Measurements from ENCODE around the gene SH3PXD2A.

Gene SH3PXD2A

DNA sequence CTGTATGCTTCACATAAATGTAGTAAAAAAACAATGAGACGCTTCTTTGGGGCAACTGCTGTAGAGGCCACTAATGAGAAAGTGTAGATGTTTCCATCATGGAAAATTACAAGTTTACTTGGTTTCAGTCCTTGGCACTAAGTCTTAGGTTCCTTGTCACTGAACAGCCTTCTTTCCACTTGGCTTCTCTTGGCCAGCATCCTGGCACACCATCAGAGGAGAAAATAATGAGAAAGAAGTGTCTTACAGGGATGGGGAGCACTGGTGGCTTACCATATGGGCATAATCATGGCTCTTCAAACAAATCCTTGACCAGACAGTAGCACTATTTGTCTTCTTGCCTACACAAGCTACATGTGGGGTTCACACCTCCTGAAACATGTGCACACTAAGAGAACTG, 22.5 kb upstream of the SH3PXD2A start:
- no peak for DNase-seq

DNA sequence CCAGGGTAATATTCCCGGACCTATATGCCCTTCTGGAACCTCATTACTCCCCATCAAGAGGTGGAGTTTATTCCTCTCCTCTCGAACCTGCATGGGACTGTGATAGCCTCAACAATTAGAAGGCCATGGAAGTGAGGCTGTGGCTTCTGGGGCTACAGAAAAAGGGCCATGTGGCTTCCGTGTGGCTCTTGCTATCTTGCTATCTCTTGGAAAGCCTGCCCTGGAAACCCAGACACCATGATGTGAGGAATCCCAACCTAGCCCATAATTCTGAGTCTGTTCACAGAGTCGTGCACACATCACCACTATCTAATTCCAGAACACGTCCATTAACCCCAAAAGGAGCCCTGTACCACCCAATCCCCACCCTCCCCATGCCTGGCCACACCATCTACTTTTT, 20.8 kb upstream of the SH3PXD2A start:
- DNase-seq = no peak

DNA sequence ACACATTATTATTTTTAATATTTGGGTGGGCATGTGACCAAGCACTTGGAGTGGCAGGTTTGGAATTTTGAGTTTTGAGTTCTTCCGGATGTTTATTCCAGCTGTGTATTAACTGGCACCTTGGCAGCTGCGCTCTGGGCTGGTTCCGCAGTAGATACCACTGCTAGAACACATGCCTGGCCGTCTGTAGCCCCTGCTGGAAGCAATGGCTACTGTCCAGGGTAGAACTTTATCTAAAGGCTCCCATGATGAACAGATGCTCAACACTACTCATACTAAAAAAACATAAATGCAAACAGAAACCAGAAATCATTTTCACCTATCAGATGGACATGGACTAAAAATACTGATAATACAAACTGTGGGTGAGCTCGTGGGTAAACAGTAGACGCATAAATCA, 19.4 kb upstream of the SH3PXD2A start:
- DNase-seq = no peak

DNA sequence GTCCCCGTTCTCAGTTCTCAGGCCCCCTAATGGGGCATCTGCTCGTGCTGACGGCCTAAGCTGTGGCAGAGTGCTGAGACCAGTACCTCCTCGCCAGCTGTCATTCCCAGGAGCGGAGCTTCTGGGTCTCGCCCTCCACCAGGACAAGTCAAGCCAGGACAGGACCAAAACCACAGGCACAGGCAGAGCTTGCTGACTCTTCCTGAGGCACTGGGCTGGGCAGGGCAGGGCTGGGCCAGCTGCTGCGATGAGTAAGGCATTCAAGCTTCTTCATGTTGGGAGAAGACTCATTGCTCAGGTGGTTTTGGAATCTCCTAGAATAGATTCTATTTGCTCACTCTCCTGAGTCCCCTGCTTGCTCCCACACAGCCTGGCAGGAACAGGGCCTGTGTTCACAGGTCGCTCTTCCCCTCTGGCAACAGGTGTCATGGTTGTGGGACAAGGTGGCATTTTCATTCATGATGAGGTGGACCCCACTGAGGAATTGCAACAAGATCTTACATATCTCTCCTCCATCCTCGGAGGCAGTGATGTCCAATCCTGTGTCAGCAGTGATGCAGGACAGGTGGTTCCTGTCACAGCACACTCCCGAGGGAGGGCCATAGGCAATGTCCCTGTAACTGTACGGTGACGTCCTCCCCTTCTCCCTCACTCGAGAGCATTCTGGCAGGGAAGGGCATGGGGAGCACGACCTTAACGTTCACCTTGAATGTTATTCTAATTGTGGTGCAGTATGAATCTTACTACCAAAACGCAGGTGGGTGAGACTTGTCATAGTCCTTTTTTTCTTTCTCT, 17.0 kb upstream of the SH3PXD2A start:
- DNase-seq = no peak

DNA sequence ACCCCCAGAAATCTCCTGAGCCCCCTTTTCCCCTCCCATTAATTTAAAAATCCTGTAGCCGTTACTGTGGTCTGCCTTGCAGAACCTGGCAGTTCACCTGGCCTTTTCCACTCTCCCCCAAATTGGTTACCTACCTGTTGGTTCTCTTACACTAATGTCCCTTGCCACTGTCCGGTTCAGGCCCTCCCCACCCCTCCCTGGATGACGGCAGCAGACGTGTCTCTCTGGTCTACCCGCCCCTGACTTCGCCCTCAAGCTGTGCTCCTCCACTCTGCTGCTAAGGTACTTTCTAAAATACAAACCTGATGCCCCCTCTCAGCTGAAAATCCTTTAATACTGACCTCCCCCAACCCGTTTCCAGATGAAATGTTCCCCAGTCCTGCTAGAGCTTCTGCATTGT, 15.6 kb upstream of the SH3PXD2A start:
- DNase-seq = no peak

DNA sequence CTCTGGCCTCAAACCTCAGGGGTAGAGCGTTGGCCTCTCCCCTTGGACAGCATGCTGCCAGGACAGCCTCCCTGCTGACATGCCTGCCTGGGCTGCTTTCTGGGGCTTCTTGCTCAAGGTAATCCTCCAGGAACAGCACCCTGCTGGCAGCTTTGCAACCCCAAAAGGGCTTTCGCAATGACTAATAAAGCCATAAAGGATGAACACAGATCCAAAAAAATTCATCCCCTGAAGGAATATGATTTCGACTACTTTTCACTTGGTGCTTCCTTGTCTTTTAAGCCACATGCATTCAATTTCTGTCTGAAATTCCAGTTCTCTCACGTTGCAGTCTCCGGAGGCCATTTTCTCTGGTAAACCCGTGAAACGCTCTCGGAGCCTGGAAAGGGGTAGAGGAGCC, 15.1 kb upstream of the SH3PXD2A start:
- DNase-seq = no peak

DNA sequence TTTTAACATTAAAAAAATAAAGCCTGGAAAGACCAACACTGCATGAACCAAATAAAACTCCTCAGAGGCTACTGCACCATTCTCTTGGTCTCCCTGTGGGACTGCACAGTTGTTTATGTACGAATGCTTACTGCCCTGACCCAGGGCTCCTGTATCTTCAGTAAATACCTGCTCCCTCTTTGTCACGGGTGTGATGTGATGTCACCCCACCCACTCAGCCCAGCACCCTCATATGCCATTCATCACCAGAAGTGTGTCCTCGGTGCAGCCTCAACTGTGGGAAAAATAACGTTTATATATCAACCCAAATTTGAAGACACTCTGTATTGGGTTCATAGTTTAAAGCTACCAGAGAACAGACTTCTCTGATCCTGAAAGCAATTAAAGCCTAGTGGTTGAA, 14.0 kb upstream of the SH3PXD2A start:
- no peak for DNase-seq

DNA sequence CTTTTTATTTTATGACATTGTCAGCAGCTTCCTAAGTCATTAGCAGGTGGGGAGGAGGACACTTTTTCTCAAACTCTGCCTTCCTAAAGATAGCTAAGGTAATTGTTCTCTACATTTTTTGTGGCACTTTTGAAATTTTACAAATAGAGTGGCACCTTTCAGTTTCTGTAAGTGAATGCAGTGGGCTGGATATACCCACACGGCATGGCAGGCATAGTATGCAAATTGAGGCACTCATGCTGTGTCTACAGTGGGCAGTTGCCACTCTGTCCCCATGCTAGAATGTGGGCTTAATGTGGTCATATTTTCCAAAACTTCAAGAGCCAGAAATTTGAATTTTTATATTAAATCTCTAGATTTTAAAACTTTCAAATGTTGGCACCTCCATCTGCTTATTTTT, 12.8 kb upstream of the SH3PXD2A start:
- no peak for DNase-seq

DNA sequence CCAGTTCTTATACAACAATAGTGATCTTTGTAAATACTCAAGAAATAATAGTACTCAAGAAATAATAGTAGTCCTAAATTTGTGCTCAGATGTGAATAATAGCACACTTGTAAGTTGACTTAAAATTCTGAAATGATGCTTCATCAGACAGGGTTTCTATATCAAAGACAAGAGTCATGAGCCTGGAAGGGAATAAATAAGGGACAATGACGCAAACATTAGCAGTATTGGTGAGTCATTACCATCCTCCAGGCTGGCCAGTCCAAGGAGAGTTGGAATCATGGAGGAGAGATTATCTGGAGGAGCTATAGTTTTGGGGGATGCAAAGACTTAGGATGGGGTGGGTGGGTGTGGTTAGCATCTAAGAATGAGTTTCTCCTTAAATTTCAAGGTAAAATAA, 6.1 kb upstream of the SH3PXD2A start:
- DNase-seq = no peak

DNA sequence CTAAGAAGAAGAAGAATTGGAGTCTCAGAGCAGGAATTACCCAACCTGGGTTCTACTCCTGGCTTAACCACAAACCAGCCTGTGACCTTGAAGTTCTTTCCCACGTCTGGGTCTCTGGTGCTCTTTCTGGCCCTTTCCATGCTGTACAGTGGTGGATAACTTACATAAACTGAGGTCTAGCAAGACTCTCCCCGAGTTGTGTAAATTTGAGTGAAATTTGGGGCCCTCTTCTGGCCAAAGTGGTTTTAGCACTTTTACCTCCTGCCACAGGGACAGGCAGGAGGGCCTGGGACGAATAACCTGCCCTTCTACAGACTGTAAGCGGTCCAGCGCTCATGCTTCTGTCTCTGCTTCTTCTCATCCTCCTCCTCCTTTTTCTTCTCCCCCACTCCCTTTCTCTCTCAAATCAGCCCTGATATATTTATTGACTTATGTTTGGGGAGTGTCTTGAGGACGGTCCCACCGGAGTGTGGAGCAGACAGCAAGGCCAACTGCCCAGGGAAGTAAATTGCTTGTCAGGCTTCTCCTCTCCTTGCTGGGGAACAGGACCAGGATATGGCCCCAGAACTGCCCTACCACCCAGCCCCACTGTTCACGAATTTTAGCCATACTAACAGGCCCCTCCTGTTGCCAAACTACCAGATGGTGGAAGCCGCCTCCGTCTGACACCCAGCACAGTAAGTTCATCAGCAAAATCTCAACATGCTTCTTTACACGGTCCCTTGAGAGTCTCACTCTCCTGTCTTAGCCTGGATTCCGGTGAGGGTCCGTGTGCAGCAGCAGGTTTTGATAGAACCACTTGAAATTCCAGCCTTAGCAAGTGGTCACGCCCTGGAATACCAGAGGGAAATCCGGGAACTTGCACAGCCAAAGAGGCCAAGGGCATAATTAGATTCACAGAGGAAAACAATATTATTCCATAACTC, 4.0 kb upstream of the SH3PXD2A start:
- DNase-seq = peak; percentile 60

DNA sequence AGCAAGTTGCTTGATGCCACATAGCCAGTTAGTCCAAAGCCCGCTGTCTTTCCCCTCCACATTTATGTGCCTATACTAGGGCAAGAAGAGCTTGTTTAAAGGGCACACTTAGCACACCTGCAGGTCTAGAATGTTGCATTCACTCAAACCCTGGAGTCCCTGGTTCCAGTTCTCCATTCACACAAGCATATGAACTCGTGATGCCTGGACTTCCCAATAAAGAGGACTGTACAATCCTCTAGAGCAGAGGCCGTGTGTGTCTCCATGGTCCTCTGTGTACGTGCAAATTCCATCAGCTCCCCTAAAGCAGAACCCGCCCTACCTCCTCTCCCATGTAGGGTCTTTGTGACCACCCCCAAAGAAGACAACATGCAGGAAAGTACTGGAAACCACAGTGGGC, 3.0 kb upstream of the SH3PXD2A start:
- no peak for DNase-seq

DNA sequence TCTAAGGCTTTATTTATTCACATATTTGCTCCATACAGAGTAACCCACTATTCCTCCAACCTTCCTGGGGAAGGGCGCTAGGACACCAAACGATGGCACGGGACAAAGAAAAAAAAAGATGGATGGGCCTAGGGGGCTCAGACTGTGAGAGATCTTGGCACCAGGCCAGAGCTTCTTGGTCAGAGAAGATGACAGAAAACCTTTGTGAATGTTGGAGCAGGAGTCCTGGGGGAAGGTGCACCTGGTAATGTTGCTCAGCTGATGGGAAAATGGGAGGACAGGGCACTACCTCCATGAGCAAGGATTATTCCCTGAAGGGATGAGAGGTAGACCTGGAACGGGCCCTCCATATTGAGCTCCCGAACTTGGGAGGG, 1.4 kb upstream of the SH3PXD2A start:
- no peak for DNase-seq

DNA sequence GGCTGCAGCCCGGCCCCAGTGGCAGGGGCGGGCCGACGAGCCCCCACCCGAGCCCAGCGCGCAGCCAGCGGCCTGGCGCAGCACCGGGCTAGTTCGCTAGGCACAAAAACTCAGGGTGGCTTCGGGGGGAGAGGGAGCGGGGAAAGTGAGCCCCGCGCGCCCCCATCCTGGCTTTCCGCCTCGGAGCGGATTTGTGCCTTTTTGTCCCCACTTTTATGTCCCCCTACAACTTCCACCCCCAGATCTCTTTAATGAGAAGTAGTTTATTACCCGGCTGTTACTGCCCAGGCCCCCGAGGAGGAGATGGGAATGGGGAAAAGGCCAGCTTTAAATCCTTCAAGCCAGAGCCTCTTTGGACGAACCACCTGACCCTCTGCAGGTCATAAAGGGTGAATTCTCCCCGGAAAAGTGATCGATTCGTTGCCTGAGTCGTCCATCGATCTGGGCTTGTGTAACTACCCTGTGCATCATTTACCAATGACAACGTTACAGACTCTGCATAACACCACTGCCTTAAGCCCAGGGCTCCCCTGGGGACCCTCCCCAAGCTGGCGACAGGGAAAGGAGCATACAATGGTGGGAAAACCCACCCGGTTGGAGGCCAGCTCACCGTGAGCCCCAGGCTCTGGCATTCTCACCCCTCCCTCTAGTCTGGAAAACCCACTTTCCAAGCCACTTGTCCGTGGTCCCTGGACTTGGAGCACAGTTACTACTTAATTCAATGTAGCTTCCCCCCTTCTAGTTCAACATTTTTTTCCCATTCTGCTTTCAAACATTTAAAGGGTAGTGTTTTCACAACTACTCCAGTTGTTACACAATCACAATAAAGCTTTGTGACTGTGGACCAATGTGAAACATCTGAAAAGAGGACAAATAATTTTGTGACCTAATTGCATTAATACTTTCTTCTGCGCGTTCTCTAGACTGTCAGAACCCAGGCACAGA, 748 bp upstream of the SH3PXD2A start:
- no peak for DNase-seq

DNA sequence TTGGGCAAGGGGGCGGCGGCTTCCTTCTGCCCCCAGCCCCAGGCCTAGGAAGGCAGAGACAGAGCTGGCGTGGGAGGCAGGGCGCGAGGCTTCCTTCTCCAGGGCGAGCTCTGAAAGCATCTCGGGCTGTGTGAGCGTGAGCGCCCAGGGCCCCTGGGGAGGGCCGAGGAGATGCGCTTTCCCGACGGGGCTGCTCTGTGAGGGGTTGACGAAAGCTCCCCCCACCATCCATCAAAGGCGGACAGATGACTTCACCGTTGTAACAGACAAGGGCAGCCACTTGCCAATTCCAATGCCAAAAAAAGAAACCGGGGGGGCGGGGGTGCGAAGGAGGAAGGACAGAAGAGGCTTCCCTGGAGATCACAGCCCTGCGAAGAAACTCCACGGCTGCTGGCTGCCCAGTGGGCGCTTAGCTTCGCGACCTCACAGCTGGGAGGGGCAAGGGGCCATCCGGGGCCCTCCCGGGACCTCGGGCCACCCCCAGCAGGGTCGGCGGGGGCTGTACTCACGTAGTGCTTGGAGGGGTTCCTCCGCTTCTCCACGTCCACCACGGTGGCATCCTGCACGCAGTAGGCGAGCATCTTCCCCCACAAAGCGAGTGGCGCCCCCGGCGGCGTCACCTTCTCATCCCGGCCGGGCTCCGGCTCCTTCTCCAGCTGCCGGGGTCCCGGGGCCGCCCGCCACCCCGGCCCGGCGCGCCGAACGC, 537 bp downstream of the SH3PXD2A start:
- DNase-seq = no peak

DNA sequence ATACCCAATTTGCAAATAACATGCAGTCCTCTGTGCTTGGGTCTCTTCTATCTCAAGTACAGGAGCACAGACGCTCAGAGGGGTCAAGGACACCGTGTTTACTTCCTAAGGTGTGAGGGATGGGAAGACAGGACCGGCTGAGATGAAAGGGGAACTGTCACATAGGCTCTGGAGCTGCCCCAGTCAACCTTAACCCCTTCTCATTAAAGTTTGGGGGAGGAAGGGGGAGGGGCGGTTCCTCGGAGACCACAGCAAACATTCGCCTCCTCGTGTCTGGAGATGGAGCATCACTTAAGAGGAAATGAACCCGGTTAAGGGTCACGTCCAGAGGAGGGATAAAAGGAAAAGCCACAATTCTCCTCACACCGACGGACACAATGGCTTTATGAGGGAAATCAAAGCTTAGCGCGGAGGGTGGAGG, 1.1 kb downstream of the SH3PXD2A start:
- peak; percentile 26 for DNase-seq

DNA sequence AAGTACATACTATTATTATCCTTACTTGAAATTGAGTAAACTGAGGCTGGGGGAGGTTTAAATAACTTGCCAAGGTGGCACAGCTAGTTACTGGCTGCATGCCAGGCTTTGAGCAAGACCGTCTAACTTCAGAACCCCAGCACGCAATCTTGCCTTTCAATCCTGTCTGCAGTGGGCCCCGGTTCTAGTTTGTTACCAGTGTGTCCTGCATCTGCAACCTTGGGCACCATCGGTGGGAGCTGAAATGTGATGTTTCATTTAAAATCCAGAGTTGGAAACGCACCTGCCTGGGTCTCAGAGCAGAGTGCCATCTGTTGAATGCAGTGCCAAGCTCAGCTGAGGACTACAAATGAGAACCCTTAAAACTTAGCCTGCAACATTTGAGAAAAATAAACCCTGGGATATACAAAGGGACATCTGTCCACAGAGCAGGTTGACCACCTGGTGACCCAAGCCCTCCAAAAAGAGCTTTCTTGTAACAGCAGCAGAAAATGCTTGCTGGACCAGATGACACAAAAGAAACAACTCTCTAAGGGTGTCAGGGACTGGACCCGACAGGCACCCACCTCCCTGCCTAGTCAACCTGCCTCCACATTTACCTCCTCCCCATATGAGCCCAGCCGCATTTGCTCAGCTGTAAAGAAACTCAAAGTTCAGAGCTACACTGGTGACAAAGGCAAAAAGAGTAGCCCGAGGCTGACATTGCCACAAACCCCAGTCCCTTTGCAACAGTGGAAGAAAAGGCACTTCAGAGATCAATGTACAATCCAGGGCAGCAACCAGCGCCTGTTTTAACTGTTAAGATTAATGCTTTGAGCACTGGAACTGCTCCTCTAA, 1.7 kb downstream of the SH3PXD2A start:
- no peak for DNase-seq

DNA sequence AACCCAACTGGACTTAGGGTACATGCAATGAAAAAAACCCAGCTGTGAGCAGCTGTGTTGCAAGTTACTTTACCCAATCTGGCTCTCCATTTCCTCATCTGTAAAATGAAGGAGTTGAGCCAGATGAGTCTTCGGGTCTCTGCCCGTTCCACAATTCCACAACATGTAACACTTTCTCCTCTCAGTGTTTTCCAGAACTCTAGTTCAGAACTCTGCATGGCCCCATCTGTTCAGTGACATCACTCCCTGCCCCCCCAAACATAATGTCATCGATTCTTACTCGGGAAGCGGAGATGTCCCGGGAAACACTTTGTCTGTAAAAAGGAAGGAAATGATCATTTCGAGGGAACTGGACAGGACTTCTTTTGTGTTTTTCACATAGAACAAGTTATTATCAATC, 2.5 kb downstream of the SH3PXD2A start:
- DNase-seq = no peak

DNA sequence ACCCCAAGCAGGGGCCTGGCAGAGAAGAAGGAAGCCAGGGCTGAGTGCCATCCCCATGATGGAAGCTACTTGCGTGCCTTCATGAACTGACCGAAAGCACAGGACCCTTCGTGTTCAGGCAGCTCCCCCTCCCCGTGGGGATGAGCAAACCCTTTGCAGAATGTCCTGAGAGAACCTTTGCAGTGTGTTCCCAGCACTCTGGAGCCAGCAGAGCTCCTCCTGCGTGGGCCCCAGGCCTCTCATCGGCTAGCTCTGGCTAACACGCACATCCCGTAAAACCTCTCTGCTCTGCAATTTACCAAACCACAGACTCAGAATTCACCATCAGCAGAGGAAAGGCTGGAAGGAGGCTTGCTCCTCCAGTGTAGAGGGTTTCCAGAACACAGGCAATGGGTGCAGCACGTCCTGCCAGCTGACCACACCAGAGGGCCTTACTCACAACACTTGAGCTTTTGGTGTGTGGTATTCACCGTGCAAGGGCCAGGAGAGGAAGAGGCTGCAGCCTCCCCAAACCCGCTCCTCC, 3.1 kb downstream of the SH3PXD2A start:
- no peak for DNase-seq

DNA sequence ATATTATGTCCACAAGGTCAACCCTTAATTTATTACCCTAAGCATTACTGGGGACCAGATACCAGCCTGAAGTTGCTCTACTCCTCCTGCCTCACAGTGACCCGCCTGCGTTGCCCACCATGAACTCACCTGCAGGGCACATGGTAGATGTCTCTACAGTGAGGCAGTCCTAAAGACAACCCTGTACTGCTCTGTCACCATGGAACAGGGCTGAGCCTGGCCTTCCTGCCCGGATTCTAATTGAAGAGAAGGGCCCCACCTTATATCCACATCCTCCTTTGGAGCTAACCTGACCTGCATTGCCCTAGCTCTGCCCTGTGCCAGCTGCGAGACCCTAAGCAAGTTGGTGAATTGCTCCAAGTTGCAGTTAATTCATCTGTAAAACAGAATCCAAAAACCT, 4.1 kb downstream of the SH3PXD2A start:
- DNase-seq = no peak

DNA sequence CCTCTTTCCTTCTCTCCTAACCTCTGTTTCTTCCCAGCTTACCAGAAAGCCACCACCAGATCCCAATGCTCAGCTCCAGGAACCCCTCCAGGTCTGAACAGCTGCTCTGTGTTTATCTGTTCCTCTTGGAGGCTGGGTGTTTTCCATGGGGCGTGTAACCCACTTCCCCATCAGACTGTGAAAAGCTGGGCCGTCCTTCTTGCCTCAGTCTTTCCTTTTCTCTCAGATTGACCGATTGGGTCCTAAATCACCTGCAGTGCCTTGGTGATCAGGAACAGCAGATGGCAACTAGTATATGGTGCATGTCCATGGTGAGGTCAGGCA, 4.8 kb downstream of the SH3PXD2A start:
- DNase-seq = no peak

DNA sequence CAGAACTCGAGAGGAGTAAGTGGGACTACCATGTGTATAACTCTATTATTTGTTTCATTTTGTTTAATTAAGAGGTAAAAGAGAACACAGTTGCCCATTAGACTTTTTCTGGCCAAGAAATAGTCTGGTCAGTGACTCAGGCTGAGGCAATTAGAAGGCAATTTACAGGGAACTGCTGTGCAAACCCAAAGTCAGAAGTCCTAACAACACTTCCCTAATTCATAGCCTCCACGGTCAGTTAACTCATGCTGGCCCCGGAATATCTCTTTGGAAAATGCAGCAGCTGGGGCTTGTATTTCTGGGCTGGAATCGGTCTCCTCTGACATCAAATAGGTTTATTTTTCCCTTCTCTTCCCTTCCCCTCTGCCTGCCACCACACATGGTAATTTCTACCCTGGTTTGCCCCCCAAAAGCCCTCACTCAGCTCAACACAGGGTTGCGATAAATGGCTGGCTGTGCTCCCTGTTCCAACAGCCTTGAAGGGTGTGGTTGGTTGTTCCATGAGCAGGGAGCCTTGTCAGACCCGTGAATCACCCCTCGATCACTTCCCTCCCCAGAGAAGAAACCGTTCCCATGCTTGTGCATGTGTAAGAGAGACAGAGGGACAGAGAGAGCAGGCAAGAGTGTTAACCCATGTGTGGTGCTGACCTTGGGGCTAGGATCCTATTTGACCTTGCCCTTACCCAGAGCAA, 5.3 kb downstream of the SH3PXD2A start:
- no peak for DNase-seq

Measured in GDM1 (cell line).